ENCODE results near the gene MYOM1.
"Not testable (repeated sequence)": the region's sequence is repeated elsewhere in the genome, so short reads cannot be mapped to it uniquely, and the experiment has no call there.

The MYOM1 gene

DNA sequence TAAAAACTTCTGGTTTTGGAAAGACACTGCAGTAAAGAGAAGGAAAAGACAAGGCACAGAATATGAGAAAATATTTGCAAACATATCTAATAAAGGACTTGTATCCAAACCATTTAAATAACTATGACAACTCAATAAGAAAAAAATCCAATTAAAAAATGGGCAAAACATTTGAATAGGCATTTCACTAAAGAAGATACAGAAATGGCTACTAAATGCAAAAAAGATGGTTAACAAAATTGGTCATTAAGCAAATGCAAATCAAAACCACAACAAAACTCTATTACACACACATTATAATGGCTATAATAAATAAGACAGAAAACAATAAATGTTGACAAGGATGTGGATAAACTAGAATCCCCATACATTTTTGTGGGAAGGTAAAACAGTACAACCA lies 14.5 kb downstream of the MYOM1 start:
- no peak overlapping the region for H3K4me3 ChIP-seq (ENCODE audit: low read depth, low read length)
- no peak for DNase-seq (ENCODE audit: low read depth)
- TF ChIP-seq, protein P1, sequence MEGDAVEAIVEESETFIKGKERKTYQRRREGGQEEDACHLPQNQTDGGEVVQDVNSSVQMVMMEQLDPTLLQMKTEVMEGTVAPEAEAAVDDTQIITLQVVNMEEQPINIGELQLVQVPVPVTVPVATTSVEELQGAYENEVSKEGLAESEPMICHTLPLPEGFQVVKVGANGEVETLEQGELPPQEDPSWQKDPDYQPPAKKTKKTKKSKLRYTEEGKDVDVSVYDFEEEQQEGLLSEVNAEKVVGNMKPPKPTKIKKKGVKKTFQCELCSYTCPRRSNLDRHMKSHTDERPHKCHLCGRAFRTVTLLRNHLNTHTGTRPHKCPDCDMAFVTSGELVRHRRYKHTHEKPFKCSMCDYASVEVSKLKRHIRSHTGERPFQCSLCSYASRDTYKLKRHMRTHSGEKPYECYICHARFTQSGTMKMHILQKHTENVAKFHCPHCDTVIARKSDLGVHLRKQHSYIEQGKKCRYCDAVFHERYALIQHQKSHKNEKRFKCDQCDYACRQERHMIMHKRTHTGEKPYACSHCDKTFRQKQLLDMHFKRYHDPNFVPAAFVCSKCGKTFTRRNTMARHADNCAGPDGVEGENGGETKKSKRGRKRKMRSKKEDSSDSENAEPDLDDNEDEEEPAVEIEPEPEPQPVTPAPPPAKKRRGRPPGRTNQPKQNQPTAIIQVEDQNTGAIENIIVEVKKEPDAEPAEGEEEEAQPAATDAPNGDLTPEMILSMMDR (conservative IDR thresholded peaks at IDR 0.05; ENCODE audit: low read depth, low read length): no peak

- H3K4me3 ChIP-seq (ENCODE audit: low read depth, low read length): no peak overlapping the region
- TF ChIP-seq, protein P1 (conservative IDR thresholded peaks at IDR 0.05; ENCODE audit: low read depth, low read length): no peak
- DNase-seq (ENCODE audit: low read depth): no peak
These were observed 19.7 kb downstream of the MYOM1 start for GRCh38 chr18:3199942-3200645.

- H3K4me3 ChIP-seq (ENCODE audit: low read depth, low read length); DNase-seq (ENCODE audit: low read depth): not testable (repeated sequence)
These were observed 21.4 kb downstream of the MYOM1 start for GRCh38 chr18:3198260-3198860.

GRCh38 chr18:3194947-3195612 lies 24.7 kb downstream of the MYOM1 start:
- DNase-seq (ENCODE audit: low read depth): no peak
- no peak overlapping the region for H3K4me3 ChIP-seq (ENCODE audit: low read depth, low read length)
- TF ChIP-seq, protein P1 (conservative IDR thresholded peaks at IDR 0.05; ENCODE audit: low read depth, low read length): no peak

GRCh38 chr18:3193331-3193730 lies 26.4 kb downstream of the MYOM1 start:
- TF ChIP-seq, protein P1 (conservative IDR thresholded peaks at IDR 0.05; ENCODE audit: low read depth, low read length): no peak
- H3K4me3 ChIP-seq (ENCODE audit: low read depth, low read length): no peak overlapping the region
- no peak for DNase-seq (ENCODE audit: low read depth)

DNA sequence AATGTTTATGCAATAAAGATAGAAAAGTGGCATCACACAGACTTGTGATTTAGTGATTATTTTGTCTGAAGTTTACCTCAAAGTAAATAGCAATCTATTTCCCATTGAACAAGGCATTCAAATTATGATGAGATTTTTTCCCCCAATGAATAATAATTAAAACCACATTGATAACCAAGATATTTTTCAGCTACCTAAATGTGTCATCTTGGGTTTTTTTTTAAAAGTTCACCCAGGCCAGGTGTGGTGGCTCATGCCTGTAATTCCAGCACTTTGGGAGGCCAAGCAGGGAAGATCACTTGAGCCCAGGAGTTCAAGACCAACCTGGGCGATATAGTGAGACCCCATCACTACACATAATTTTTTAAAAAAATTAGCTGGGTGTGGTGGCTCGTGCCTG lies 27.0 kb downstream of the MYOM1 start:
- TF ChIP-seq, protein P1 (conservative IDR thresholded peaks at IDR 0.05; ENCODE audit: low read depth, low read length): no peak
- DNase-seq (ENCODE audit: low read depth): no peak
- H3K4me3 ChIP-seq (ENCODE audit: low read depth, low read length): no peak overlapping the region

DNA sequence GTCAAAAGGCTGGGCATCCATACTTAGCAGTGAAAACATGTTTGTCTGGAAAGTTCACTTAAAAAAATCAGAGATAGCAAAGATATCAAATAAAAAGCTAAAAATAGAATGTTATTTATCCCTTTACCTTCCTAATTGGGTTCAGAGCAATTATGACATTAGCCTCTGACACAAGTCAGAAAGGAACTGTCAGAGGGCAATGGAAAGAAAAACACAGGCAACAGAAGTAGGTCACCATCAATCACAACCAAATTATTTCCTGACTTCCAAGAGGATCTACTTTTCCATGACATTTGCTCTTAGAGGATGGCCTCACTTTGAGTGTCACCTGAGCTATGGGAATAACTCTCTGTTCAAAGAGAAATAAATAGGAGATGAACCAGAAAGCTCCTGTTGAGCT lies 27.5 kb downstream of the MYOM1 start:
- TF ChIP-seq, protein P1 (conservative IDR thresholded peaks at IDR 0.05; ENCODE audit: low read depth, low read length): no peak
- DNase-seq (ENCODE audit: low read depth): no peak

More for the DNA sequence above, 27.5 kb downstream of the MYOM1 start:
- no peak overlapping the region for H3K4me3 ChIP-seq (ENCODE audit: low read depth, low read length)

Data from choroid plexus epithelial cell (primary cell).